Stomach (tissue), 9 donors: ENCODE measurements around the gene LCP2. TPM values are rescaled to one million over a fixed set of nuclear protein-coding genes. Genes with fewer than 3 reads are reported as not detected.

ENCODE experiments used
- DNase-seq, 2 donors: peaks; one replicate each; pipeline versions ENCODE4 v3.0.0 to v3.0.0-alpha.2; 2013 to 2019
- H3K27ac ChIP-seq, 5 donors: fragments of 200-600 bp in 4 of 5; sonication (generic) in 4 of 5; one replicate each; pipeline ENCODE4 v1.5.1; 2013 to 2019; ENCODE audit warnings: mild to moderate bottlenecking in 1 of 5, moderate library complexity in 1 of 5
- H3K27me3 ChIP-seq, 3 donors: fragments of 200-600 bp; sonication (generic); one replicate each; pipeline ENCODE4 v1.5.1; 2017 to 2019; ENCODE audit warnings: mixed run types in 1 of 3
- H3K36me3 ChIP-seq, 4 donors: fragments of 200-600 bp; sonication (generic); 1 replicate in 3 of 4; 2 replicates in 1 of 4; pipeline ENCODE4 v1.5.1; 2016 to 2019
- H3K4me1 ChIP-seq, 4 donors: fragments of 200-600 bp; sonication (generic); one replicate each; pipeline ENCODE4 v1.5.1; 2016 to 2019
- H3K4me3 ChIP-seq, 4 donors: fragments of 200-600 bp; sonication (generic) in 3 of 4; one replicate each; pipeline ENCODE4 v1.5.1; 2016 to 2019; ENCODE audit warnings: mild to moderate bottlenecking in 1 of 4
- H3K9me3 ChIP-seq, 4 donors: fragments of 200-600 bp; sonication (generic); one replicate each; pipeline ENCODE4 v1.5.1; 2016 to 2019
- EP300 ChIP-seq: sonication (generic); formaldehyde crosslinking; IDR thresholded peaks from one replicate; pipeline ENCODE4 v1.6.1; 2017; ENCODE audit warnings: antibody characterized with exemption
- POLR2A ChIP-seq, 4 donors: fragments of 450-650 bp; IDR thresholded peaks; one replicate each; pipeline ENCODE4 v1.6.1; 2016; ENCODE audit warnings: antibody characterized with exemption in 4 of 4, control low read depth in 2 of 4, mild to moderate bottlenecking in 1 of 4, moderate library complexity in 1 of 4
- POLR2AphosphoS5 ChIP-seq, 3 donors: sonication (generic); formaldehyde crosslinking; IDR thresholded peaks; one replicate each; pipeline ENCODE4 v1.6.1; 2016; ENCODE audit warnings: antibody characterized with exemption in 3 of 3
- WGBS, 5 donors: extraction: QIAGEN DNeasy Blood & Tissue Kit in 3 of 5; methylation state at CpG; one replicate each; pipeline versions ENCODE4 v1.1.5 to v1.1.7; 2013 to 2018; 5-methylcytosine and 5-hydroxymethylcytosine counted together
- intact Hi-C: fragments of 100-400 bp; cut with DNase I; formaldehyde crosslinking; loops from one replicate; pipeline ENCODE4 v1.15.1; 2023; ENCODE audit warnings: low total_unique reads
- polyA plus RNA-seq, 3 donors: library from polyadenylated mRNA; stranded (reverse); fragments of 200-250 nt; gene quantifications; one replicate each; pipeline ENCODE4 v1.2.3, GENCODE V29; 2013
- total RNA-seq, 5 donors: library from RNA; depleted of rRNA; stranded (reverse); fragments of >200 nt; gene quantifications; one replicate each; pipeline versions ENCODE4 v1.1.0 to v1.2.3, GENCODE V29; 2014 to 2016
- TF ChIP-seq, protein P1 (sequence below), 7 experiments: fragments of 450-650 bp in 4 of 7; fragments of 200-600 bp in 3 of 7; sonication (generic) in 3 of 7; IDR thresholded peaks; one replicate each; pipeline ENCODE4 v1.5.1; 2016 to 2019; ENCODE audit warnings: antibody characterized with exemption in 7 of 7, control low read depth in 2 of 7, mild to moderate bottlenecking in 1 of 7
- donor health status: healthy with polysubstance abuse.
- donor health status: Bipolar disorder and iron deficiency.
- donor health status: healthy.

Gene LCP2
- total and polyA plus RNA-seq, 8 donors: 0.58 to 69.4 (median 16.8) TPM

DNA sequence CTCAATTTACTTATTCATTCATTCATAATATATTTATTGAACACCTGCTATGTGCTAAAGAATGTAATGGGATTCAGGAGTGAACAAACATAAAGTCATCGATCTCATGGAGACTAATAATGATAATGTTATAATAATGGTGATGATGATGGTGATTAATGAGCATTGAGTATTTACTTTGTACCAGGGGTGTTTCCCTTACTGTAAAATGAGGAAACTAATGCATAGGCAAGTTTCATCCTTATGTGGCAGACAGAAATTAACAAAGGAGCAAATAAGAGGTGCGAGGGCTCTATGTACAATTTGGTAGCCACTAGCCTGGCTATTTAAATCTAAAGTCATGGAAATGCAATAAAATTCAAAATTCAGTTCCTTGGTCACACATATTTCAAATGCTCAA, 11.1 kb upstream of the LCP2 start:
- no peaks in the 10 kb centered on the region for H3K36me3 ChIP-seq
- no peaks in the 10 kb centered on the region for H3K27me3 ChIP-seq
- no peak overlapping the region for H3K4me3 ChIP-seq
- no peaks in the 10 kb centered on the region for H3K9me3 ChIP-seq
- no peak for DNase-seq
- 84 to 95% (median 93%) methylated on average over 2 of the region's 2 CpGs for WGBS, 5 donors
- peak overlapping the region in 3 of 5 donors; percentile 72 to 80 (median 79) for H3K27ac ChIP-seq
- H3K4me1 ChIP-seq: peaks cover 12 to 72% (median 36%) of the 10 kb centered on the region in 4 donors
- intact Hi-C loops: no loop called here
- TF ChIP-seq POLR2AphosphoS5 (IDR thresholded peaks at IDR 0.05) (no peak), EP300 (no peak), POLR2A (IDR thresholded peaks at IDR 0.05) (no peak)
- TF ChIP-seq, protein P1, sequence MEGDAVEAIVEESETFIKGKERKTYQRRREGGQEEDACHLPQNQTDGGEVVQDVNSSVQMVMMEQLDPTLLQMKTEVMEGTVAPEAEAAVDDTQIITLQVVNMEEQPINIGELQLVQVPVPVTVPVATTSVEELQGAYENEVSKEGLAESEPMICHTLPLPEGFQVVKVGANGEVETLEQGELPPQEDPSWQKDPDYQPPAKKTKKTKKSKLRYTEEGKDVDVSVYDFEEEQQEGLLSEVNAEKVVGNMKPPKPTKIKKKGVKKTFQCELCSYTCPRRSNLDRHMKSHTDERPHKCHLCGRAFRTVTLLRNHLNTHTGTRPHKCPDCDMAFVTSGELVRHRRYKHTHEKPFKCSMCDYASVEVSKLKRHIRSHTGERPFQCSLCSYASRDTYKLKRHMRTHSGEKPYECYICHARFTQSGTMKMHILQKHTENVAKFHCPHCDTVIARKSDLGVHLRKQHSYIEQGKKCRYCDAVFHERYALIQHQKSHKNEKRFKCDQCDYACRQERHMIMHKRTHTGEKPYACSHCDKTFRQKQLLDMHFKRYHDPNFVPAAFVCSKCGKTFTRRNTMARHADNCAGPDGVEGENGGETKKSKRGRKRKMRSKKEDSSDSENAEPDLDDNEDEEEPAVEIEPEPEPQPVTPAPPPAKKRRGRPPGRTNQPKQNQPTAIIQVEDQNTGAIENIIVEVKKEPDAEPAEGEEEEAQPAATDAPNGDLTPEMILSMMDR (IDR thresholded peaks at IDR 0.05): no peak

GRCh38 chr5:170307575-170308465, 10.2 kb upstream of the LCP2 start:
- Histone ChIP-seq H3K4me3 (no peak overlapping the region), H3K27ac (peak overlapping the region; percentile 57 to 80 (median 72)), H3K4me1 (peaks cover 20 to 72% (median 37%) of the 10 kb centered on the region in 4 donors), H3K36me3 (no peaks in the 10 kb centered on the region), H3K9me3 (no peaks in the 10 kb centered on the region), H3K27me3 (no peaks in the 10 kb centered on the region)
- TF ChIP-seq EP300 (peak; percentile 84), POLR2AphosphoS5 (IDR thresholded peaks at IDR 0.05) (peak; percentile 78 to 88 (median 80))
- TF ChIP-seq, protein P1 (IDR thresholded peaks at IDR 0.05): no peak
- intact Hi-C loops: no loop called here
- WGBS, 5 donors: 48 to 60% (median 57%) methylated on average over 15 of the region's 15 CpGs
- peak; percentile 72 to 85 for DNase-seq

GRCh38 chr5:170306381-170306831, 8.8 kb upstream of the LCP2 start:
- no peak for TF ChIP-seq EP300
- TF ChIP-seq POLR2A (IDR thresholded peaks at IDR 0.05): no peak
- TF ChIP-seq, protein P1 (IDR thresholded peaks at IDR 0.05): no peak
- peak; percentile 14 to 94 (median 79) for TF ChIP-seq POLR2AphosphoS5 (IDR thresholded peaks at IDR 0.05)
- peak overlapping the region; percentile 27 to 80 (median 72) for H3K27ac ChIP-seq
- H3K4me1 ChIP-seq: peaks cover 16 to 71% (median 40%) of the 10 kb centered on the region in 4 donors
- H3K4me3 ChIP-seq: no peak overlapping the region
- intact Hi-C loops: no loop called here
- no peaks in the 10 kb centered on the region for H3K9me3 ChIP-seq
- no peaks in the 10 kb centered on the region for H3K36me3 ChIP-seq
- H3K27me3 ChIP-seq: no peaks in the 10 kb centered on the region
- DNase-seq: peak; percentile 70 to 79
- WGBS, 5 donors: 14 to 51% (median 33%) methylated on average over 5 of the region's 5 CpGs

DNA sequence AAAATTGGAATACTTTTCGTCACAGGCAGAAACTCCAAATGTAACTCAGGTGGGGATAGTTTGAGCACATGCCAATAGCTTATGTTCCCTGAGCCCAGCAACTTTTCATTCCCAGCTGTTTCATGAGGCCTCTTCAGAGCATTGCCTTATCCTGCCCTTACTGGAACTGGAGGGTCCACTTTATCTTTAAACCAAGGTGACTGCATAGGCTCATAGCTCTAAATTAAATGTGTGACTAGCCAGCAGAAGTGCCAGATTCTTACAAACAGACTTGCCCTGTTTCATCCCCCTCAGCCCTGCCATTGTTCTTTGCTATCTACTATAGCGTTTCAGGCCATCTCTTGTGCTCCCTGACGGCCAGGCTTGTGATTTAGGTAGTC, 8.1 kb upstream of the LCP2 start:
- Histone ChIP-seq H3K4me1 (peaks cover 16 to 72% (median 40%) of the 10 kb centered on the region in 4 donors), H3K36me3 (no peaks in the 10 kb centered on the region), H3K4me3 (no peak overlapping the region), H3K27ac (peak overlapping the region; percentile 27 to 80 (median 63)), H3K9me3 (no peaks in the 10 kb centered on the region), H3K27me3 (no peaks in the 10 kb centered on the region)
- 69 to 88% (median 81%) methylated on average over 3 of the region's 3 CpGs for WGBS, 5 donors
- DNase-seq: no peak
- TF ChIP-seq POLR2AphosphoS5 (IDR thresholded peaks at IDR 0.05): no peak
- TF ChIP-seq, protein P1 (IDR thresholded peaks at IDR 0.05): no peak
- no peak for TF ChIP-seq POLR2A (IDR thresholded peaks at IDR 0.05)
- TF ChIP-seq EP300: no peak
- intact Hi-C loops: no loop called here
